Stimulated activated CD4-positive, alpha-beta T cell treated with anti-CD3 and anti-CD28 coated beads, Interleukin-1b, Interleukin-23, amount 100 ng/mL, for 24 hours (primary cell): ENCODE measurements around the gene WNT9B.

ENCODE experiments used
- DNase-seq, 4 experiments: peaks; one replicate each; pipeline ENCODE4 v3.0.0-alpha.2; 2020; ENCODE audit warnings: low read depth in 4 of 4, low spot score in 1 of 4

WNT9B gene

GRCh38 chr17:46851029-46851741 is at the start of gene WNT9B:
Gene WNT9B, plus strand, starts transcription at chr17:46851583. Its CDS starts 56 bp downstream, at chr17:46851639.
- no peak for DNase-seq

DNA sequence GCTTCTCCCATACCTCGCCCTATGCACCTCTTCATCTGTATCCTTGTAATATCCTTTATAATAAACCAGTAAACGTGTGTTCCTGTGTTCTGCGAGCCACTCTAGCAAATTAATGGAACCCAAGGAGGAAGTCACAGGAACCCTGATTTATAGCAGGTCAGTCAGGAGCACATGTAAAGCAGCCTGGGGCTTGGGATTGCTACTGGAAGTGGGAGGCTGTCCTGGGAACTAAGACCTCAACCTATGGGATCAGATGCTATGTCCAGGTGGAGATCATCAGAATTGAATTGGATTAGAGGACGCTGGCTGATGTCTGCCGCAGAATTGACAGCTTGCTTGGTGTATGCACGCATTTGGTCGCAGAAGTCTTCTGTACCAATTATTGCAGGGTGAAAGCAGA is 48.6 kb upstream of the WNT9B start:
- DNase-seq, result no peak

DNA sequence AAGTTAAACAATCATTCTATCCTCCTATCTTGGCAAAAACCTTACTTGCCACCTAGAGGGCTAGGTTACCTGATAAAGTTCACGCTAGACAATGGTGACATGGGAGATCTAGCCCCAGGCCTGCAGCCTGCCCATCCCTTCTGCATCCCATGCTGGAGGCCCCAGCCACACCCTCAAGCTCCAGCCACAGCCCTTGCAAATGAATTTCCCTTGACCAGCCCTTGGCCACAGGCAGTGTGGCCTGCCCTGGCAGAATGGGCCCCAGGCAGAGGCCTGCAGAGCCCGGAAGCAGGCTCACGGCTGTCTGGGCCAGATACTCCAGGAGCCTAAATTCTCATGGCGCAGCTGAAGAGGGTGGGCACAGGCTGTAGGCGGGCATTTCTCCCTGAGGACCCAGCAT is 47.8 kb upstream of the WNT9B start:
- DNase-seq, result no peak

GRCh38 chr17:46805771-46806170 is 45.6 kb upstream of the WNT9B start:
- no peak for DNase-seq

- no peak for DNase-seq
Observed at GRCh38 chr17:46809110-46809571, 42.2 kb upstream of the WNT9B start.

DNA sequence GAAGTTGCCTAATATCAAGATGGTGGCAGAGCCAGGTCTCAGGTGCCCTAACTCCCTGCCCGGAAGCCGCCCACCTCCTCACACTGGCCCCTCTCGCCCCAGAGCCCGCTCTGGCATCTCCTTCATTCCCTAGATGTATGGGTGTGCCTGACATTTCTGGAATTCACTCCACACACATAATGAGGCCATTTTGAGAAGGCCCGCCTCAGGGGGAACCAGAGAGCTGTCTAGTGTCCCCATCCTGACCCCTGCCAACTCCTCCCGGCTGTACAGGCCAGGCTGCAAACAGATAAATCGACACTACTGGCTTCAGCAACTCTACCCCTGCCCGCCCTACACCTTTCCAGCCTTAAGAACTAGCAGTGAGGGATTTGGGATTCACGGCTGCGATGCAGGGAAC is 40.5 kb upstream of the WNT9B start:
- DNase-seq, result no peak

DNA sequence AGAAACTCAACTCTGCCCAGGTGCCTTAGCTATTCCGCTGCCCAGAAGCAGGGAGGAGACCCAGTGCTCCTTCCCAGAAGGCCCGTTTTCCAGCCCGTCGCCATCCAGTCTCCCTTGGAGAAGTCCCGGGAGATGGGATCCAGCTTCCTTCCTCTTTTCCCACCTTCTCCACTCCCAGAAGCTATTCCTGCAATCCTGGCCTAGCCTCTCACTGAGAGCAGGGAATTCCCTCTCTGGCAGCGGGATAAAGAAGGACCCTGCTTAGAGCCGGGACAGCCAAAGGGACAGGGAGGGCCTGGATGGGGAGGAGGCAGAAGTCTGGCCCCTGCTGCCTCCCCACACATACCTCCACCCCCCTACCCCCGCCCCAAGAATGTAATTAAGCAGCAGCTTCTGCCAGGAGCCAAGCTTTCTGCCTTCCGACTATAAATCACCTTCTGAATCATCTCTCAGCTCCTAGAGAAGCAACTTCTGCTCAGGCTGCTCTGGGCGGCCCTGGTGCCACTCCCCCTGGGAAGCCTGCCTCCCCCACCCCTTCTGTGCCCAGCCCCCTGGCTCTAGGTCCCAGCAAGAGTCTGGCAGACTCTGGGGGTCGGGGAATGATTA is 39.3 kb upstream of the WNT9B start:
- no peak for DNase-seq

- no peak for DNase-seq
Observed at GRCh38 chr17:46812624-46813318, 38.6 kb upstream of the WNT9B start.

GRCh38 chr17:46813920-46814319 is 37.5 kb upstream of the WNT9B start:
- no peak for DNase-seq

- no peak for DNase-seq
Observed at GRCh38 chr17:46814446-46814845, 36.9 kb upstream of the WNT9B start.

GRCh38 chr17:46815474-46816353 is 35.7 kb upstream of the WNT9B start:
- no peak for DNase-seq

DNA sequence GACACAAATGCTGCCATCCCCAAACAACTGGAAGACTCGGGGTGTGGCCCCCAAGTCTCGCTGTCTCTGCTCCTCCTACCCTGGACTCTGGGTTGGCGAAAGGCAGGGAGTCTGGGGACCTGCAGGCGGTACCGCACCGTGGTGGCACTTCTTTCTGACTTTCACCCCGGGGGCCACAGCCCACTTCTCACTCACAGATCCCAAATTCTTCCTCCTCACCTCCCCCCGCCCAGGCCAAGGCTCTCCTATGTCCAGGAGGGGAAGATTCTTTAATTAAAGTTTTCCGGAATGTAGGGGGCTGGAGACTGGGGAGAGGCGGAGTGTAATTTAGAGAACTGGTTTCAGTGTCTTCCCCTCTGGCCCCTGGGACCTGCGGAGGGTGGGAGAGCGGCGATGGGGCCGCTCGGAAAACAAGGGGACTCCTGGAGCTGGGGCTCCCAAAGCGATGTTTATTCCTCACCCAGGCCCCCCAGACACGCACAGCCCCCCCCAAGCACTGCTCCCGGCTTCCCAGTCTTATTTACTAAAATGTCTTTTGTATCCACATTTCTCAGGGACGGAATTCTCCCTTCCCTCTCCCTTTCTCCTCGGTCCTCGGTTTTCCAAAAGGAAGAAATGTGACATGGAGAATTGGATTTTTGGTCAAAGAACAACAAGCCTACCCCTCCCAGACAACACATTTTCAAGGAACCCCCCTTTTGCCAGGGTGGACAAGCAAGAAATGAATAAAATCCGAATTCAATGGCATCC is 34.1 kb upstream of the WNT9B start:
- DNase-seq, result no peak

- DNase-seq, result no peak
Observed at GRCh38 chr17:46817901-46818209, 33.5 kb upstream of the WNT9B start.

DNA sequence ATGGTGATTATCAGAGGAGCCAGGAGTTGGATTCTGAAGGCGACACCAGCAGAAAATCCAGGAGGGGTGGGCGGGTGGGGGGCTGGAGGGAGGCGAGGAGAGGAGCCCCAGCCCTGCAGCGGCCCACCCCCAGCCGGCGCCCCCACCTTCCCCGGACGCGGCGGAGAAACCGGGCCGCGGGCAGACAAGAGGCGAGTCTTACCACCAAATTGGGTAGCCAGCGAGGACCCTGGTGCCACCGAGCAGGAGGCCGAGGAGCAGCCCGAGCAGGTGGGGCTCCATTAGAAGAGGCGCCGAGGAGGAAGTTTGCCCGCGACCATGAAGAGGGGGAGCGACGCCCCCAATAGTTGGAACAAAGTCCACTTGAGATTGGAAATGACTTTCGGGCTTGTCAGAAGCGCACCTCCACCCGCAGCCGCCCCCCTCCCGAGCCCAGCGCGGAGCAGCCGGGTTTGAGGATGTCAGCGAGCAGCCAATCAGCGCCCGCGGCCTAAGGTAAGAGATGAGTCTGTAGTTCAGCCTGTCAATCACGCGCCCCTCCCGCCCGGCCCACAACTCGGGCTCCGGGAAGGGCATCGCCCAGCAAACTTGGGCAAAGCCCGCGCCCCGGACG is 33.0 kb upstream of the WNT9B start, which contains the start of gene WNT3:
Gene WNT3 (minus strand): TSS at position 377 of the 613 bp plus-strand sequence. CDS start 95 bp downstream, at position 282.
- DNase-seq, result peak; percentile 25 to 50 (median 30)

- DNase-seq, result no peak
Observed at GRCh38 chr17:46818929-46819859, 32.2 kb upstream of the WNT9B start.

DNA sequence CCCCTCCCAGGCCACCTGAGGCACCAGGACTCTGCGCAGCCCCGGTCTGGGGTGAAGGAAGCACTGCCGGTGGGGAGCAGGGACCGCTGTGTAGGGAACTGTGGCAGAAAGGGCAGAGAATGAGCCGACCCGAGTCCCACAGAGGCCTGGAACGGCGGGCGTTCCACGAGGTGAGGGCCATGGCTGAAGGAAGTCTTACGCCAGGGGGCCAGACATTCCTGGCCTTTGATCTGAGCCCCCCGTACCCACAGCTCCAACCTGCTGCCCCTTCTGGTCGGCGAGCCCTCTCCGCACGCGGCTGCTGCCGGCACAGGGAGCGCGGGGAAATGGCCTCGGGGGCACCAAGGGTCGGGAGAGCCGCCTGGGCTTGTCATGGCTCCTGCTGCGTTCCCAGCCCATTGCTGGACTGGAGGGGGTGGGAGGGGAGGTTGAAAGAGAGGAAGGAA is 31.5 kb upstream of the WNT9B start:
- DNase-seq, result no peak

DNA sequence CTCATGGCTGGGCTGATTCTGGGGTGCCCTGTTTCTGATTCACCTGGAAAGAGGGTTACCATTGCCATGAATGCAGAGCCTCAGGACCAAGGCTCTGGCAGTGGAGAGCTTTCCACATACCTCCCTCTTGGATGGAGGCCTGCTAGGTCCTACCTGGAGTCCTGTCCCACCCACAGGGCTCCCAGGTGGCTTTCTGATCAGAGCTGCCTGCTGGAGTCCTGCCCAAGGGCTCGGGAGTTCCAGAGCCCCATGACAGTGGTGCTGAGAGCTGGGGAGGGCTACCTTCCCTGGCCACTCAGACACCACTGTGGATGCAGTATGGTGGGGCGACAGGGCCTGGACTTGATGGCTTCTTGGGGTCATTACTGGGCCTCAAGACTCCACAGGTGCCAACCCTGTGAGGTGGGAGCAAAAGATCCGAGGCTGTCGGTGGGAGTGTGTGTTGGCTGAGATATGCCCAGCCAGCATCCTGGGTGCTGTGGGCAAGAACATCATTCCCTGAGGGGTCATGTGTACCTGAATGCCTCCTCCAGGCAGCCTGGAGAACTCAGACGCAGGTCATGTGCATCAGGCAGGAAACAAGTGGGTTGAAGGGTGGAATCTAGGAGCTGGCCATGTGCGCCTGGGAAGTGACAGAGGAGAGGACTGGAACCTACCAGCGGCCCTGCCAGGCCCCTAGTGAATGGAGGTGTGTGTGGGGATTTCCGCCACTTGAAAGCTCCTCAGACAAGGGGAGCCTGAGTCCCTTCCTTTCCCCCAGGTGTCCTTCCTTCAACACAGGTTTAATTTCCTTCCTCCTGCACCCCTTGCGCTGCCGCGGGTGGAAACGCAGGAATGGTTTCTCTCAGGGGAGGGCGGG is 30.6 kb upstream of the WNT9B start:
- DNase-seq, result no peak
